ENCODE data around the gene DDX42.
"Not testable (repeated sequence)": the region's sequence is repeated elsewhere in the genome, so short reads cannot be mapped to it uniquely, and the experiment has no call there.

The DDX42 gene

GRCh38 chr17:63786971-63787711 lies 13.2 kb downstream of the DDX42 start:
- in situ Hi-C loops (cut with MboI; ENCODE audit: low sequenced_read_pairs, unreplicated experiment) = no loop called here
- TF ChIP-seq CTCF (IDR thresholded peaks at IDR 0.05; ENCODE audit: borderline replicate concordance, control extremely low read depth, extremely low read depth, insufficient read depth, missing control alignments) = no peak
- DNase-seq (ENCODE audit: low spot score) = no peak

- TF ChIP-seq CTCF (IDR thresholded peaks at IDR 0.05; ENCODE audit: borderline replicate concordance, control extremely low read depth, extremely low read depth, insufficient read depth, missing control alignments) = no peak
- DNase-seq (ENCODE audit: low spot score) = no peak
- in situ Hi-C loops (cut with MboI; ENCODE audit: low sequenced_read_pairs, unreplicated experiment) = no loop called here
These were observed 16.1 kb downstream of the DDX42 start for GRCh38 chr17:63790057-63790456.

GRCh38 chr17:63792055-63792729 lies 18.2 kb downstream of the DDX42 start:
- DNase-seq (ENCODE audit: low spot score) = no peak
- TF ChIP-seq CTCF (IDR thresholded peaks at IDR 0.05; ENCODE audit: borderline replicate concordance, control extremely low read depth, extremely low read depth, insufficient read depth, missing control alignments) = no peak
- in situ Hi-C loops (cut with MboI; ENCODE audit: low sequenced_read_pairs, unreplicated experiment) = no loop called here

GRCh38 chr17:63796375-63796774 lies 22.4 kb downstream of the DDX42 start:
- DNase-seq (ENCODE audit: low spot score); in situ Hi-C loops (cut with MboI; ENCODE audit: low sequenced_read_pairs, unreplicated experiment): not testable (repeated sequence)

GRCh38 chr17:63798572-63799106 lies 24.7 kb downstream of the DDX42 start:
- in situ Hi-C loops (cut with MboI; ENCODE audit: low sequenced_read_pairs, unreplicated experiment) = no loop called here
- no peak for DNase-seq (ENCODE audit: low spot score)
- no peak for TF ChIP-seq CTCF (IDR thresholded peaks at IDR 0.05; ENCODE audit: borderline replicate concordance, control extremely low read depth, extremely low read depth, insufficient read depth, missing control alignments)

GRCh38 chr17:63800783-63801182 lies 26.8 kb downstream of the DDX42 start:
- in situ Hi-C loops (cut with MboI; ENCODE audit: low sequenced_read_pairs, unreplicated experiment) = loop anchor here (25.0 kb wide), 1 partner anchor 363 kb away; the partner anchor contains the start of gene CYB561
- TF ChIP-seq CTCF (IDR thresholded peaks at IDR 0.05; ENCODE audit: borderline replicate concordance, control extremely low read depth, extremely low read depth, insufficient read depth, missing control alignments) = no peak
- DNase-seq (ENCODE audit: low spot score) = no peak

GRCh38 chr17:63804328-63804727 lies 30.4 kb downstream of the DDX42 start:
- DNase-seq (ENCODE audit: low spot score) = no peak
- TF ChIP-seq CTCF (IDR thresholded peaks at IDR 0.05; ENCODE audit: borderline replicate concordance, control extremely low read depth, extremely low read depth, insufficient read depth, missing control alignments) = no peak
- in situ Hi-C loops (cut with MboI; ENCODE audit: low sequenced_read_pairs, unreplicated experiment) = loop anchor here (25.0 kb wide), 1 partner anchor 367 kb away; the partner anchor contains the start of gene CYB561
